PC-3 (cell line): ENCODE data around the gene TMED1.

Experiments
- CTCF ChIP-seq: fragments of 300-600 bp; sonication (generic); conservative IDR thresholded peaks from 2 replicates; pipeline ENCODE4 v1.5.1; 2017; ENCODE audit warnings: antibody characterized with exemption, low read depth, mild to moderate bottlenecking, low read length
- EZH2 ChIP-seq: fragments of 300-600 bp; sonication (generic); IDR thresholded peaks from one replicate; pipeline ENCODE4 v1.6.1; 2017; ENCODE audit warnings: antibody characterized with exemption, mild to moderate bottlenecking, low read length; ENCODE audit not compliant: unreplicated experiment

DNA sequence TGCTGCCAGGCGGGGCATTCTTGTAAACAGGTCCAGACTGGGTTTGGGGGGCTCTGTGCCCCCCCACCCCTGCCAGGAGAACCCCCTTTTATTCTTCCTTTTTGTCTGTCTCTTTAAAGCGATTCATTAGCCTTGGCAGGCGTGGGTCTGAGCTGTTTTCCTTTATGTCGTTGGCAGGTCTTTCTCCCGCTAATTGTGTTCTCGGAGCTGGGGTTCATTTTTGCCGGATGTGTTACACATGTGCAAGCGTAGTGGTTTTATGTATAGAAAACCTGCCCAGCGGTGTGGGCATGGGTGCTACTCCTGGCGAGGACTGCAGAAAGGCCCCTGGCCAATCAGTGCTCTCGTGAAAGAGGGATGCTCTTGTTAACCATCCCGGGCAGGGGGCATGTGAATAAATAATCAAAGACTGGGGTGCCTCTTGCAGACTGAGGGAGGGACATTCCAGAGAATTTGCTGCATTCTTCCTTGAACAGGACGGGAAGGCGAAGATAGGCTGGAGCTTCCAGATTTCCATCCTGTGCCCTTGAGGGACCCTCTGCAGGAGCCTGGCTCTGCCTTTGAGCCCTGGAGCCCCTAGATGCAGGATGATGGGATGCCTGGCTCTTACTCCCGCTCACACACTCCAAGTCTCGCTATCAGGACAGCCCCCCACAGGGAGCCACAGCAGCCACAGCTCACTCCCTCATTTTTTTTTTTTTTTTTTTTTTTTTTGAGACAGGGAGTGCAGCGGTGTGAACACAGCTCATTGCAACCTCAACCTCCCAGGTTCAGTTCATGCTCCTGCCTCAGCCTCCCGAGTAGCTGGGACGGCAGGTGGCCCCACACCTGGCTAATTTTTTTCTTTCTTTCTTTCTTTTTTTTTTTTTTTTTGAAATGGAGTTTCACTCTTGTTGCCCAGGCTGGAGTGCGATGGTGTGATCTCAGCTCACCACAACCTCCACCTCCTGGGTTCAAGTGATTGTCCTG is 49.5 kb upstream of the TMED1 start:
- TF ChIP-seq EZH2, result no peak
- TF ChIP-seq CTCF, result no peak
